Loucy (cell line): Measurements from ENCODE around the gene C1orf174.

Experiments used
- H2AFZ ChIP-seq: fragments of 200-600 bp; sonication (generic); 2 replicates; pipeline ENCODE4 v1.6.0; 2016; ENCODE audit warnings: antibody characterized with exemption, mild to moderate bottlenecking, low read length, moderate library complexity
- H3F3A ChIP-seq: fragments of 200-600 bp; 2 replicates; pipeline ENCODE4 v1.6.0; 2016; ENCODE audit warnings: antibody characterized with exemption, low read depth, mild to moderate bottlenecking
- H3K27me3 ChIP-seq: fragments of 200-600 bp; sonication (generic); 2 replicates; pipeline ENCODE4 v1.6.1; 2014; ENCODE audit warnings: low read length, mild to moderate bottlenecking; ENCODE audit not compliant: insufficient read depth, poor library complexity, severe bottlenecking
- H3K36me3 ChIP-seq: fragments of 200-600 bp; sonication (generic); 2 replicates; pipeline ENCODE4 v1.6.1; 2016; ENCODE audit warnings: low read length; ENCODE audit not compliant: insufficient read depth
- H3K4me1 ChIP-seq: fragments of 200-600 bp; sonication (generic); 2 replicates; pipeline ENCODE4 v1.5.1; 2014; ENCODE audit warnings: low read length, mild to moderate bottlenecking; ENCODE audit not compliant: insufficient read depth, poor library complexity, severe bottlenecking
- H3K4me2 ChIP-seq: fragments of 200-600 bp; sonication (generic); 2 replicates; pipeline ENCODE4 v1.6.0; 2014; ENCODE audit warnings: antibody characterized with exemption, low read length, low read depth, mild to moderate bottlenecking; ENCODE audit not compliant: poor library complexity, severe bottlenecking
- H3K4me3 ChIP-seq: fragments of 200-600 bp; sonication (generic); 2 replicates; pipeline ENCODE4 v1.5.1; 2014; ENCODE audit warnings: low read length, mild to moderate bottlenecking, mixed read lengths; ENCODE audit not compliant: poor library complexity, severe bottlenecking
- H3K79me2 ChIP-seq: fragments of 200-600 bp; sonication (generic); 2 replicates; pipeline ENCODE4 v1.6.1; 2014; ENCODE audit warnings: low read length; ENCODE audit not compliant: insufficient read depth
- H3K9ac ChIP-seq: fragments of 200-600 bp; sonication (generic); 2 replicates; pipeline ENCODE4 v1.6.0; 2014; ENCODE audit warnings: mild to moderate bottlenecking, low read depth, low read length, moderate library complexity; ENCODE audit not compliant: poor library complexity, severe bottlenecking
- H3K9me2 ChIP-seq: fragments of 200-600 bp; sonication (generic); replicated peaks from 2 replicates; pipeline ENCODE4 v1.6.1; 2016; ENCODE audit warnings: low read depth, low read length, mixed read lengths
- H3K9me3 ChIP-seq: fragments of 200-600 bp; sonication (generic); 2 replicates; pipeline ENCODE4 v1.6.1; 2014; ENCODE audit warnings: mild to moderate bottlenecking, antibody characterized with exemption, low read length, low read depth; ENCODE audit not compliant: insufficient read depth
- H4K20me1 ChIP-seq: fragments of 200-600 bp; sonication (generic); 2 replicates; pipeline ENCODE4 v1.6.0; 2014; ENCODE audit warnings: antibody characterized with exemption, low read length, mild to moderate bottlenecking; ENCODE audit not compliant: insufficient read depth, poor library complexity, severe bottlenecking
- EZH2phosphoT487 ChIP-seq: fragments of 200-600 bp; IDR thresholded peaks from 2 replicates; pipeline ENCODE4 v1.6.1; 2018; ENCODE audit warnings: antibody characterized with exemption, mild to moderate bottlenecking, moderate library complexity, borderline replicate concordance
- TF ChIP-seq, protein P1 (sequence below): fragments of 200-600 bp; sonication (generic); conservative IDR thresholded peaks from 2 replicates; pipeline ENCODE4 v1.5.1; 2014; ENCODE audit warnings: mild to moderate bottlenecking, antibody characterized with exemption, low read length

Gene C1orf174

DNA sequence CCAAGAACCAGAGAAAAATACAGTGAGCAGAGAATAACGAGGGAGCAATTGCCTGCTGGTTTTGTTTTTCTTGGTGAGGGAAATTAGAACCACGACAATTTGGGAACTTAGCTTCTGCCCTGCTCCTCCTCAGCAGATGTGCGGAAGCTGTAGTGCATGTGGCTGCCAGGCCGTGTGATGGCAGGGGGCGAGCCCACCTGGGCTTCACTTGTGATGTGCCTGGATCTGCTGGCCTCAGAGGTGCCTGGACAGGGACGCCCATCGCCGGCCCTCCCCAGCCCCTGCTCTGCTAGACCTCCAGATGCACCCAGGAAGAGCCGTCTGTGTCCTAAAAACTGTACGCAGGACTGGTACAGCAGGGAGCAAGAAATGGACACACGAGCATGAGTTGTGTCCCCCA, 28.5 kb upstream of the C1orf174 start:
- Histone ChIP-seq H3K79me2 (no peaks in the 10 kb centered on the region), H2AFZ (no peak overlapping the region), H3K9me3 (no peaks in the 10 kb centered on the region; the same call in 1 of the 2 replicates), H3F3A (no peaks in the 10 kb centered on the region), H3K36me3 (no peaks in the 10 kb centered on the region), H3K27me3 (no peaks in the 10 kb centered on the region), H4K20me1 (no peaks in the 10 kb centered on the region), H3K4me1 (no peaks in the 10 kb centered on the region), H3K9ac (no peak overlapping the region), H3K4me3 (no peak overlapping the region), H3K9me2 (no peaks in the 10 kb centered on the region), H3K4me2 (no peak overlapping the region)
- TF ChIP-seq EZH2phosphoT487, result no peak
- TF ChIP-seq, protein P1, sequence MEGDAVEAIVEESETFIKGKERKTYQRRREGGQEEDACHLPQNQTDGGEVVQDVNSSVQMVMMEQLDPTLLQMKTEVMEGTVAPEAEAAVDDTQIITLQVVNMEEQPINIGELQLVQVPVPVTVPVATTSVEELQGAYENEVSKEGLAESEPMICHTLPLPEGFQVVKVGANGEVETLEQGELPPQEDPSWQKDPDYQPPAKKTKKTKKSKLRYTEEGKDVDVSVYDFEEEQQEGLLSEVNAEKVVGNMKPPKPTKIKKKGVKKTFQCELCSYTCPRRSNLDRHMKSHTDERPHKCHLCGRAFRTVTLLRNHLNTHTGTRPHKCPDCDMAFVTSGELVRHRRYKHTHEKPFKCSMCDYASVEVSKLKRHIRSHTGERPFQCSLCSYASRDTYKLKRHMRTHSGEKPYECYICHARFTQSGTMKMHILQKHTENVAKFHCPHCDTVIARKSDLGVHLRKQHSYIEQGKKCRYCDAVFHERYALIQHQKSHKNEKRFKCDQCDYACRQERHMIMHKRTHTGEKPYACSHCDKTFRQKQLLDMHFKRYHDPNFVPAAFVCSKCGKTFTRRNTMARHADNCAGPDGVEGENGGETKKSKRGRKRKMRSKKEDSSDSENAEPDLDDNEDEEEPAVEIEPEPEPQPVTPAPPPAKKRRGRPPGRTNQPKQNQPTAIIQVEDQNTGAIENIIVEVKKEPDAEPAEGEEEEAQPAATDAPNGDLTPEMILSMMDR, result no peak

DNA sequence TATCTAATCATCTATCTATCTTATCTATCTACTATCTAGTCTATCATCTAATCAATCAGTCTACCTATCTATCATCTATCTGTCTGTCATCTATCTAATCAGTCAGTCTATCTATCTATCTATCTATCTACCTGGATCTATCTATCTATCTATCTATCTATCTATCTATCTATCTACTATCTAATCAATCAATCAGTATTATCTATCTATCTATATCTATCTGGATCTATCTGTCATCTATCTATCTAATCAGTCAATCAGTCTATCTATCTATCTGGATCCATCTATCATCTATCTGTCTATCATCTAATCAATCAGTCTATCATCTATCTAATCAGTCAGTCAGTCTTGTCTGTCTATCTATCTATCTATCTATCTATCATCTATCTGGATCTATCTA, 26.9 kb upstream of the C1orf174 start:
- no peaks in the 10 kb centered on the region for H3K9me2 ChIP-seq
- H3K79me2 ChIP-seq, result no peaks in the 10 kb centered on the region
- TF ChIP-seq, protein P1, result no peak
- no peaks in the 10 kb centered on the region for H3F3A ChIP-seq
- no peak overlapping the region for H2AFZ ChIP-seq
- H3K4me2 ChIP-seq, result no peak overlapping the region
- no peaks in the 10 kb centered on the region for H3K27me3 ChIP-seq
- H3K4me1 ChIP-seq, result no peaks in the 10 kb centered on the region
- no peaks in the 10 kb centered on the region for H3K36me3 ChIP-seq
- H3K4me3 ChIP-seq, result no peak overlapping the region
- H3K9me3 ChIP-seq, result no peaks in the 10 kb centered on the region; the same call in 1 of the 2 replicates
- H4K20me1 ChIP-seq, result no peaks in the 10 kb centered on the region
- no peak overlapping the region for H3K9ac ChIP-seq

DNA sequence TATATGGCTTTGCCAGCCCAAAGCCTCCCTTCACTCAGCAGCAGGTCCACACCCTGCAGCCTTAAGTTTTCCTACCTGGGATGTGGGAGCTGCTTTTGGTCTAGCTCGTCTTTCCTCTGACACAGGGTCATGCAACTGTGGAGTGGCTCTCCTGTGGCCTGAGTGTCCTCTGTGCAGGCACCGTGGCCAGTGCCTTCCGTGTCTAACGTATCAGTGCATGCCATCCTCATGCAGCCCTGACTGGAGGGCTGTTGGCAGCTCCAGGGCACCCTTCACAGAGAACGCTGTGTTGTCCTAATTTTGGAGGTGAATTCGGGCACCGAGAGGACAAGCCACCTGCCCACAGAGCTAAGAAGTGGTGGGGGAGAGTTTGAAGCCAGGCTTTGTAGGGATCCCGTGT, 25.7 kb upstream of the C1orf174 start:
- Histone ChIP-seq H3K27me3 (no peaks in the 10 kb centered on the region), H3K79me2 (no peaks in the 10 kb centered on the region), H3K9ac (no peak overlapping the region), H3K4me2 (no peak overlapping the region), H3K4me3 (no peak overlapping the region), H4K20me1 (no peaks in the 10 kb centered on the region), H3F3A (no peaks in the 10 kb centered on the region), H3K9me2 (no peaks in the 10 kb centered on the region), H3K4me1 (no peaks in the 10 kb centered on the region), H2AFZ (no peak overlapping the region), H3K9me3 (no peaks in the 10 kb centered on the region; the same call in 1 of the 2 replicates), H3K36me3 (no peaks in the 10 kb centered on the region)
- TF ChIP-seq, protein P1, result no peak
- TF ChIP-seq EZH2phosphoT487, result no peak
